Tibial nerve (tissue), 4 donors: ENCODE measurements around the gene LCNL1. TPM values are rescaled to one million over a fixed set of nuclear protein-coding genes. Genes with fewer than 3 reads are reported as not detected.
A peak's percentile ranks its signal among the peaks of the same experiment; 100 is the strongest.

Experiments
- DNase-seq, 2 donors: peaks; one replicate each; pipeline ENCODE4 v3.0.0-alpha.2; 2019; ENCODE audit warnings: low spot score in 2 of 2
- H3K27ac ChIP-seq, 4 donors: fragments of 200-600 bp; sonication (generic) in 3 of 4; one replicate each; pipeline ENCODE4 v1.5.1; 2017 to 2019; ENCODE audit warnings: mild to moderate bottlenecking in 1 of 4
- H3K27me3 ChIP-seq, 2 donors: fragments of 200-600 bp; sonication (generic) in 1 of 2; one replicate each; pipeline versions ENCODE4 v1.5.1 to v1.6.0; 2017 to 2019
- H3K36me3 ChIP-seq, 3 donors: fragments of 200-600 bp; sonication (generic); one replicate each; pipeline ENCODE4 v1.5.1; 2018 to 2019
- H3K4me1 ChIP-seq, 4 donors: fragments of 200-600 bp; sonication (generic) in 3 of 4; one replicate each; pipeline ENCODE4 v1.5.1; 2017 to 2019
- H3K4me3 ChIP-seq, 4 donors: fragments of 200-600 bp; sonication (generic) in 3 of 4; one replicate each; pipeline ENCODE4 v1.5.1; 2017 to 2019; ENCODE audit warnings: mild to moderate bottlenecking in 1 of 4, moderate library complexity in 1 of 4
- H3K9me3 ChIP-seq, 4 donors: fragments of 200-600 bp; sonication (generic) in 3 of 4; one replicate each; pipeline ENCODE4 v1.5.1; 2017 to 2019
- EP300 ChIP-seq, 2 donors: sonication (generic); formaldehyde crosslinking; IDR thresholded peaks; one replicate each; pipeline ENCODE4 v1.6.1; 2017; ENCODE audit warnings: antibody characterized with exemption in 2 of 2, mild to moderate bottlenecking in 1 of 2
- POLR2A ChIP-seq, 2 donors: fragments of 450-650 bp; IDR thresholded peaks; one replicate each; pipeline ENCODE4 v1.6.1; 2017; ENCODE audit warnings: antibody characterized with exemption in 2 of 2, mild to moderate bottlenecking in 2 of 2, moderate library complexity in 2 of 2
- WGBS, 2 donors: methylation state at CpG; one replicate each; pipeline ENCODE4 v1.1.5; 2018; 5-methylcytosine and 5-hydroxymethylcytosine counted together
- total RNA-seq, 4 donors: library from RNA; depleted of rRNA; stranded (reverse); fragments of >200 nt; gene quantifications; one replicate each; pipeline ENCODE4 v1.1.0, GENCODE V29; 2016
- TF ChIP-seq, protein P1 (sequence below), 5 experiments: fragments of 200-600 bp in 3 of 5; fragments of 450-650 bp in 2 of 5; sonication (generic) in 3 of 5; IDR thresholded peaks; one replicate each; pipeline ENCODE4 v1.5.1; 2016 to 2019; ENCODE audit warnings: antibody characterized with exemption in 5 of 5, mild to moderate bottlenecking in 3 of 5, moderate library complexity in 2 of 5

LCNL1 gene
- total RNA-seq, 4 donors from 2014 or later = 14.7 to 86.3 (median 64.3) TPM

DNA sequence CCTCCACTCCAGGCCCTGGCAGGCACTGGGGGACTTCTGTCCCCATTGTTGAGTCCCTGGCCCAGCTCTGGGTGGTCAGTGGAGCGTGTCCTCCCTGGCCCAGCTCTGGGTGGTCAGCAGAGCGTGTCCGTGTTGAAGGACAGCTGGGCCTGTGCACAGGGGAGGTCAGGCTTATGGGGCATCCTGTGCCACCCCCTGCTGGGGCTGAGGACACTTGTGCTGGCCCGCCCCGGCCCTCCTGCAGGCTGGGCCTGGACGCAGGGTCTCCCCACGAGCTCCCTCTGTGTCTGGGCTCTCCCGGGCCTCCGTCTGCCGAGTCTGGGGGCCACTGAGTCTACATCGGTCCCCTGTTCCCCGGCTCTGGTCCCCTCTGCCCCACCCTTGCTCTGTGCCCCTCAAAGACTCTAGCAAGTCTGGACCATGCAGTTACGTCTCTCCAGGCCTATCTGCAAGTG is 25.1 kb downstream of the LCNL1 start:
- DNase-seq = no peak
- H3K9me3 ChIP-seq = peaks cover 0 to 5% (median 0%) of the 10 kb centered on the region in 4 donors
- no peaks in the 10 kb centered on the region for H3K27me3 ChIP-seq
- H3K4me3 ChIP-seq = no peak overlapping the region
- TF ChIP-seq EP300 (IDR thresholded peaks at IDR 0.05) = no peak
- TF ChIP-seq, protein P1, sequence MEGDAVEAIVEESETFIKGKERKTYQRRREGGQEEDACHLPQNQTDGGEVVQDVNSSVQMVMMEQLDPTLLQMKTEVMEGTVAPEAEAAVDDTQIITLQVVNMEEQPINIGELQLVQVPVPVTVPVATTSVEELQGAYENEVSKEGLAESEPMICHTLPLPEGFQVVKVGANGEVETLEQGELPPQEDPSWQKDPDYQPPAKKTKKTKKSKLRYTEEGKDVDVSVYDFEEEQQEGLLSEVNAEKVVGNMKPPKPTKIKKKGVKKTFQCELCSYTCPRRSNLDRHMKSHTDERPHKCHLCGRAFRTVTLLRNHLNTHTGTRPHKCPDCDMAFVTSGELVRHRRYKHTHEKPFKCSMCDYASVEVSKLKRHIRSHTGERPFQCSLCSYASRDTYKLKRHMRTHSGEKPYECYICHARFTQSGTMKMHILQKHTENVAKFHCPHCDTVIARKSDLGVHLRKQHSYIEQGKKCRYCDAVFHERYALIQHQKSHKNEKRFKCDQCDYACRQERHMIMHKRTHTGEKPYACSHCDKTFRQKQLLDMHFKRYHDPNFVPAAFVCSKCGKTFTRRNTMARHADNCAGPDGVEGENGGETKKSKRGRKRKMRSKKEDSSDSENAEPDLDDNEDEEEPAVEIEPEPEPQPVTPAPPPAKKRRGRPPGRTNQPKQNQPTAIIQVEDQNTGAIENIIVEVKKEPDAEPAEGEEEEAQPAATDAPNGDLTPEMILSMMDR (IDR thresholded peaks at IDR 0.05) = no peak
- TF ChIP-seq POLR2A (IDR thresholded peaks at IDR 0.05) = no peak
- H3K36me3 ChIP-seq = peaks cover 0 to 65% (median 13%) of the 10 kb centered on the region in 3 donors
- H3K27ac ChIP-seq = peak overlapping the region in 2 of 4 donors; percentile 0 to 71
- peaks cover 0 to 27% (median 8%) of the 10 kb centered on the region in 4 donors for H3K4me1 ChIP-seq
- 75 to 76% methylated on average over 5 to 12 of the region's 13 CpGs for WGBS, 2 donors

- Histone ChIP-seq H3K36me3 (peaks cover 0 to 70% (median 13%) of the 10 kb centered on the region in 3 donors), H3K27ac (peak overlapping the region in 1 of 4 donors; percentile 71), H3K4me1 (peaks cover 0 to 27% (median 8%) of the 10 kb centered on the region in 4 donors), H3K27me3 (no peaks in the 10 kb centered on the region), H3K4me3 (no peak overlapping the region), H3K9me3 (peaks cover 0 to 5% (median 0%) of the 10 kb centered on the region in 4 donors)
- WGBS, 2 donors = 77 to 100% methylated on average over 2 to 20 of the region's 22 CpGs
- TF ChIP-seq, protein P1 (IDR thresholded peaks at IDR 0.05) = no peak
- TF ChIP-seq EP300 (IDR thresholded peaks at IDR 0.05) = no peak
- no peak for TF ChIP-seq POLR2A (IDR thresholded peaks at IDR 0.05)
- no peak for DNase-seq
These were observed 25.5 kb downstream of the LCNL1 start for GRCh38 chr9:137008312-137008711.

DNA sequence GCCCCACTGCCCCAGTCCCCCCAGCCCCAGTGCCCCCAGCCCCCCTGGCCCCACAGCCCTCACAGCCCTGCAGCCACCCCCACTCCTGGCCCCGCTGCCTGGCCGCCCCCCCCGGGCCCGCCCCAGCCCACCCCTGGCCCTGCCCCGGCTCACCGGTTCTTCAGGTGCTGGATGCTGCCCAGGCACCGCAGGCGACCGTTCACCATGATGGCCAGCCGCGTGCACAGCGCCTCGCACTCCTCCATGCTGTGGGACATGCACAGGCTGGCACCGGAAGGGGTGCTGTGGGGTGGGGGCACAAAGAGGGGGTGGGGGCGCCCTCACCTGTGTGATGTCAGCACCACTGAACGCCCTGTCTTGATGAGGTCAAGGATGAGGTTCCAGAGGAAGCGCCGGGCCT is 26.4 kb downstream of the LCNL1 start:
- H3K27me3 ChIP-seq = no peaks in the 10 kb centered on the region
- DNase-seq = no peak
- peaks cover 0 to 4% (median 0%) of the 10 kb centered on the region in 4 donors for H3K9me3 ChIP-seq
- 92 to 99% methylated on average over 9 of the region's 18 CpGs for WGBS, 2 donors
- H3K4me1 ChIP-seq = peaks cover 0 to 27% (median 8%) of the 10 kb centered on the region in 4 donors
- H3K4me3 ChIP-seq = no peak overlapping the region
- no peak overlapping the region for H3K27ac ChIP-seq
- H3K36me3 ChIP-seq = peaks cover 0 to 79% (median 13%) of the 10 kb centered on the region in 3 donors
- no peak for TF ChIP-seq EP300 (IDR thresholded peaks at IDR 0.05)
- TF ChIP-seq, protein P1 (IDR thresholded peaks at IDR 0.05) = no peak
- no peak for TF ChIP-seq POLR2A (IDR thresholded peaks at IDR 0.05)

DNA sequence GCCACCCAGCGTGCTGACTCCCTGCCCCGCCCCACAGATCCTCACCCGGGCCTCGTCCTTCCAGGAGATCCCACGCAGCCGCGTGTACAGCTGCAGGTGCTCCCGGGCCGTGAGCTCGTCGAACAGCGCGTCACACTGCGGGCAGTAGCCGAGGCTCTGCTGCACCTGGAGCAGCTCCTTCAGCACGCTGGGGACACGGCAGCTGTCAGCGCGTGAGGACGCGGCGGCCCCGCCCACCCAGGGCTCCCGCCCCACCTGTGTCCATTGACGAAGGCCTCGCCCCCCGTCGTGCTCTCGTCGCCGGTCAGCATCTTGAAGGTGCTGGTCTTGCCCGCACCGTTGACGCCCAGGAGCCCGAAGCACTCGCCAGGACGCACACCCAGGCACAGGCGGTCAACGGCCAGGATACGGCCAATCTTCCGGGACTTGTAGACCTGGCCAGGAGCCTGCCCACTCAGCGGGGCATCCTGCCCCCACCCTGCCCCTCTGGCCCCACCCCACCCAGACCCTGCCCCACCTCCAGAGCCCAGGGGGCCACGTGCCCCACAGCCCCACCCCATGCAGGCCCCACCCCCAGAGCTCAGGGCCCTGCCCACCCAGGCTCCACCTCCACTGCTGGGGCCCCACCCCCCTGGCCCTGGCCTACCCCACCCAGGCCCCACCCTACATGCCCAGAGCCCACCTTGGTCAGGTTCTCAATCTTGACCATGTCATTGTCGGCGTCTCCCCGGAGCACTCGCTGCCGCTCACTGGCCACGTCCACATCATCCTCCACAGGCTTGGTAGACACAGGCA is 27.3 kb downstream of the LCNL1 start:
- TF ChIP-seq, protein P1 (IDR thresholded peaks at IDR 0.05) = no peak
- TF ChIP-seq POLR2A (IDR thresholded peaks at IDR 0.05) = no peak
- TF ChIP-seq EP300 (IDR thresholded peaks at IDR 0.05) = no peak
- WGBS, 2 donors = 94% methylated on average over 15 to 26 of the region's 49 CpGs
- H3K4me3 ChIP-seq = no peak overlapping the region
- no peaks in the 10 kb centered on the region for H3K27me3 ChIP-seq
- peaks cover 0 to 27% (median 8%) of the 10 kb centered on the region in 4 donors for H3K4me1 ChIP-seq
- H3K27ac ChIP-seq = peak overlapping the region in 1 of 4 donors; percentile 16
- no peaks in the 10 kb centered on the region for H3K9me3 ChIP-seq
- DNase-seq = no peak
- H3K36me3 ChIP-seq = peaks cover 0 to 88% (median 16%) of the 10 kb centered on the region in 3 donors

DNA sequence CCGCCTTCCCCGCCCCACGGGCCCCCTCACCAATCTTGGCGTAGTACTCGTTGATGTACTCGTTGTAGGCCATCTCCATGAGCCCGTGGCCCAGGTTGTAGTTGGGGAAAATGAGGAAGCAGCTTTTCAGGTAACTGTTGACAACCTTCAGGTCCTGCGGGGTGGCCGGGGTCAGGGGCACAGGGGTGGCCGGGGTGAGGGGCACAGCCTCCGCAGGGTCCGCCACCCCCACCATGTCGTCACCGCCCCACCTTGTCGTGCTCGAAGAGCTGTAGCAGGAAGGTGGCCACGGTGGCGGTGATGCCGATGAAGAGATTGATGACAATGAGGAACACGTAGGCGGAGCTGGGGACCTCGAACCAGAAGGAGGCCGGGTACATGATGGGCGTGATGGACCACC is 28.4 kb downstream of the LCNL1 start:
- 94 to 95% methylated on average over 24 of the region's 24 CpGs for WGBS, 2 donors
- TF ChIP-seq POLR2A (IDR thresholded peaks at IDR 0.05) = no peak
- TF ChIP-seq, protein P1 (IDR thresholded peaks at IDR 0.05) = no peak
- TF ChIP-seq EP300 (IDR thresholded peaks at IDR 0.05) = no peak
- Histone ChIP-seq H3K4me1 (peaks cover 0 to 22% (median 5%) of the 10 kb centered on the region in 4 donors), H3K9me3 (no peaks in the 10 kb centered on the region), H3K36me3 (peaks cover 0 to 98% (median 26%) of the 10 kb centered on the region in 3 donors), H3K27ac (no peak overlapping the region), H3K4me3 (no peak overlapping the region), H3K27me3 (no peaks in the 10 kb centered on the region)
- DNase-seq = no peak
